WTC11 (cell line): Measurements from ENCODE around the gene SEC16A. TPM values are rescaled to one million over a fixed set of nuclear protein-coding genes. Genes with fewer than 3 reads are reported as not detected.

ENCODE experiments used
- CBFB ChIP-seq: sonication (generic); formaldehyde crosslinking; IDR thresholded peaks from 2 replicates; pipeline ENCODE4 v1.8.1; 2022; ENCODE audit warnings: mild to moderate bottlenecking, low read depth, missing genetic modification reagents
- ELF4 ChIP-seq: sonication (generic); formaldehyde crosslinking; IDR thresholded peaks from 2 replicates; pipeline ENCODE4 v1.8.1; 2022; ENCODE audit warnings: low read depth, mild to moderate bottlenecking, moderate library complexity, missing genetic modification reagents
- ETV6 ChIP-seq: sonication (generic); formaldehyde crosslinking; IDR thresholded peaks from 2 replicates; pipeline ENCODE4 v1.8.1; 2022; ENCODE audit warnings: mild to moderate bottlenecking, missing genetic modification reagents
- FOXJ3 ChIP-seq: sonication (generic); formaldehyde crosslinking; IDR thresholded peaks from 2 replicates; pipeline ENCODE4 v1.9.0; 2021; ENCODE audit warnings: missing genetic modification reagents, mild to moderate bottlenecking, borderline replicate concordance
- GTF2I ChIP-seq: fragments of 250-450 bp; sonication (Bioruptor Pico); conservative IDR thresholded peaks from 2 replicates; pipeline ENCODE4 v1.4.0; 2021; ENCODE audit warnings: mild to moderate bottlenecking
- JUN ChIP-seq: sonication (generic); formaldehyde crosslinking; IDR thresholded peaks from 2 replicates; pipeline ENCODE4 v1.8.0; 2023; ENCODE audit warnings: mild to moderate bottlenecking, missing genetic modification reagents
- MLX ChIP-seq: sonication (generic); formaldehyde crosslinking; IDR thresholded peaks from 2 replicates; pipeline ENCODE4 v1.8.1; 2023; ENCODE audit warnings: mild to moderate bottlenecking, missing genetic modification reagents, moderate library complexity
- MXD4 ChIP-seq: fragments of 250-450 bp; sonication (Bioruptor Pico); IDR thresholded peaks from 2 replicates; pipeline ENCODE4 v1.8.0; 2021; ENCODE audit warnings: mild to moderate bottlenecking, moderate library complexity, borderline replicate concordance
- MYBL2 ChIP-seq: sonication (generic); formaldehyde crosslinking; IDR thresholded peaks from 2 replicates; pipeline ENCODE4 v1.8.1; 2023; ENCODE audit warnings: mild to moderate bottlenecking, moderate library complexity, missing genetic modification reagents
- NFE2L1 ChIP-seq: sonication (generic); formaldehyde crosslinking; IDR thresholded peaks from 2 replicates; pipeline ENCODE4 v1.8.1; 2023; ENCODE audit warnings: missing genetic modification reagents
- NR1H2 ChIP-seq: sonication (generic); formaldehyde crosslinking; IDR thresholded peaks from 2 replicates; pipeline ENCODE4 v1.9.0; 2021; ENCODE audit warnings: mild to moderate bottlenecking, moderate library complexity, missing genetic modification reagents
- OVOL2 ChIP-seq: fragments of 250-450 bp; sonication (Bioruptor Pico); IDR thresholded peaks from 2 replicates; pipeline ENCODE4 v1.9.0; 2021; ENCODE audit warnings: mild to moderate bottlenecking, borderline replicate concordance
- PRRX2 ChIP-seq: fragments of 250-450 bp; sonication (Bioruptor Pico); IDR thresholded peaks from 2 replicates; pipeline ENCODE4 v1.8.0; 2021; ENCODE audit warnings: mild to moderate bottlenecking
- SMAD4 ChIP-seq: sonication (generic); formaldehyde crosslinking; IDR thresholded peaks from 2 replicates; pipeline ENCODE4 v1.8.0; 2022; ENCODE audit warnings: mild to moderate bottlenecking, missing genetic modification reagents
- SOX15 ChIP-seq: fragments of 250-450 bp; sonication (Bioruptor Pico); IDR thresholded peaks from 2 replicates; pipeline ENCODE4 v1.9.0; 2021; ENCODE audit warnings: mild to moderate bottlenecking
- SP1 ChIP-seq: sonication (generic); formaldehyde crosslinking; conservative IDR thresholded peaks from 2 replicates; pipeline ENCODE4 v1.8.1; 2022; ENCODE audit warnings: missing genetic modification reagents
- TCF7 ChIP-seq: sonication (generic); formaldehyde crosslinking; IDR thresholded peaks from 2 replicates; pipeline ENCODE4 v1.8.0; 2022; ENCODE audit warnings: mild to moderate bottlenecking, low read depth, missing genetic modification reagents, moderate library complexity
- TEAD1 ChIP-seq: sonication (generic); formaldehyde crosslinking; IDR thresholded peaks from 2 replicates; pipeline ENCODE4 v1.8.0; 2022; ENCODE audit warnings: mild to moderate bottlenecking, missing genetic modification reagents
- ZNF219 ChIP-seq: sonication (generic); formaldehyde crosslinking; IDR thresholded peaks from 2 replicates; pipeline ENCODE4 v1.8.0; 2023; ENCODE audit warnings: missing genetic modification reagents, mild to moderate bottlenecking, borderline replicate concordance
- ZNF232 ChIP-seq: sonication (generic); formaldehyde crosslinking; IDR thresholded peaks from 2 replicates; pipeline ENCODE4 v1.8.0; 2022; ENCODE audit warnings: mild to moderate bottlenecking, missing genetic modification reagents
- ZNF416 ChIP-seq: fragments of 250-450 bp; sonication (Bioruptor Pico); IDR thresholded peaks from 2 replicates; pipeline ENCODE4 v1.9.0; 2021; ENCODE audit warnings: mild to moderate bottlenecking, inconsistent platforms
- total RNA-seq: library from RNA; stranded (reverse); gene quantifications from 3 replicates; pipeline ENCODE4 v1.2.3, GENCODE V29; 2021
- TF ChIP-seq, protein P1 (sequence below): sonication (generic); formaldehyde crosslinking; IDR thresholded peaks from 2 replicates; pipeline ENCODE4 v1.8.0; 2023; ENCODE audit warnings: missing genetic modification reagents
- TF ChIP-seq, protein P2 (sequence below): fragments of 250-450 bp; sonication (Bioruptor Pico); IDR thresholded peaks from 2 replicates; pipeline ENCODE4 v1.9.0; 2021; ENCODE audit warnings: mild to moderate bottlenecking
- TF ChIP-seq, protein P3 (sequence below): fragments of 250-450 bp; sonication (Bioruptor Pico); IDR thresholded peaks from 2 replicates; pipeline ENCODE4 v1.9.0; 2021; ENCODE audit warnings: moderate library complexity, mild to moderate bottlenecking, inconsistent platforms, borderline replicate concordance
- TF ChIP-seq, protein P4 (sequence below): fragments of 250-450 bp; sonication (Bioruptor Pico); conservative IDR thresholded peaks from 2 replicates; pipeline ENCODE4 v1.9.0; 2021; ENCODE audit warnings: mild to moderate bottlenecking
- TF ChIP-seq, protein P5 (sequence below): sonication (generic); formaldehyde crosslinking; IDR thresholded peaks from 2 replicates; pipeline ENCODE4 v1.8.0; 2023; ENCODE audit warnings: missing genetic modification reagents, mild to moderate bottlenecking, borderline replicate concordance
- TF ChIP-seq, protein P6 (sequence below): sonication (generic); formaldehyde crosslinking; IDR thresholded peaks from 2 replicates; pipeline ENCODE4 v1.8.0; 2022; ENCODE audit warnings: mild to moderate bottlenecking, missing genetic modification reagents

Gene SEC16A
- total RNA-seq, 1 experiment from 2014 or later: 70.9 TPM

DNA sequence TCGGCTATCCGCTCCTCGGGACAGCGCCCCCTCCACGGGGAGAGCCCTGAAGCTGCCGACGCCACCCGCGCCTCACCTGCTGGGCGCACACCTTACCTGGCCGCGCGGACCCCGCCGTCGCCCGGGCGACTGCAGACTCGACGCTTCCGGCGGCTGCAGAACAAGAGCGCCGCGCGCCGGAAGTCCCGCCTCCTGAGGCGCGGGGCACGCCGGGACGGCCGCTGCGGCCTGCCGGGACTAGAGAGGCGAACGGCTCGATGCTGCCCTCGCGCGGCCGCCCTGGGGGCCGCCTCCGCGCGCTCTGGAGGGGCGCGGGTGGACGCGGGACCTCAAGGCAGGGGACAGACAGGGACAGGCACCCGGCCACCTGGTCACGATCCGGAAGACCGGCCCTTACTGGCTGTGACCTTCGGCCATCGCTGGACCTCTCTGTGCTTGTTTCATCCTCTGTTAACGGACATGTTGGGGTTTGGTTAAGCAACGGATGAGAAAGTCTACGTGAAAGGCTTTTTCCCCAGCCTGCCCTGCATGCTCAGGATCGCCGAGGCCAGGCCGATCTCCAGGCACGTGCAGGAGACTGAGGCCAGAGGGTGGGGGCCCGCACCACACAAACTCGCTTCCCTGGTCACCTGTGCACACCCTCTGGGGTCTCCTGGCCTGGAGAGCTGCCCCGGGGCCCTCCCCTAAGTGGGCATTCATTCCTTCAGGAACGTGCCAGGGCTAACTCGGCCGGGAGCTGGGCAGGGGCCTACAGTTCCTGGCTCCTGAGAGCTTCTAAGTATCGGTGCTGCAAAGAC lies 82.6 kb downstream of the SEC16A start, which contains the start of gene SNAPC4 (continued):
- TF ChIP-seq, protein P1, sequence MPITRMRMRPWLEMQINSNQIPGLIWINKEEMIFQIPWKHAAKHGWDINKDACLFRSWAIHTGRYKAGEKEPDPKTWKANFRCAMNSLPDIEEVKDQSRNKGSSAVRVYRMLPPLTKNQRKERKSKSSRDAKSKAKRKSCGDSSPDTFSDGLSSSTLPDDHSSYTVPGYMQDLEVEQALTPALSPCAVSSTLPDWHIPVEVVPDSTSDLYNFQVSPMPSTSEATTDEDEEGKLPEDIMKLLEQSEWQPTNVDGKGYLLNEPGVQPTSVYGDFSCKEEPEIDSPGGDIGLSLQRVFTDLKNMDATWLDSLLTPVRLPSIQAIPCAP (CRISPR knock-in tag): no peak
- TF ChIP-seq ELF4 (no peak), PRRX2 (CRISPR knock-in tag) (0 out of 2 replicates have a peak, but pooled peaks have one; percentile 40), OVOL2 (CRISPR knock-in tag) (no peak), CBFB (CRISPR knock-in tag) (peak; percentile 81; the same call in 1 of the 2 replicates), NFE2L1 (CRISPR knock-in tag) (0 out of 2 replicates have a peak, but pooled peaks have one; percentile 36), MLX (CRISPR knock-in tag) (no peak), TEAD1 (CRISPR knock-in tag) (0 out of 2 replicates have a peak, but pooled peaks have one; percentile 46), SP1 (CRISPR knock-in tag) (peak; percentile 90), SOX15 (CRISPR knock-in tag) (no peak), ZNF416 (CRISPR knock-in tag) (0 out of 2 replicates have a peak, but pooled peaks have one; percentile 22), ETV6 (CRISPR knock-in tag) (peak; percentile 92), TCF7 (no peak), FOXJ3 (CRISPR knock-in tag) (no peak), SMAD4 (CRISPR knock-in tag) (no peak), JUN (CRISPR knock-in tag) (no peak), ZNF232 (CRISPR knock-in tag) (peak; percentile 79; the same call in 1 of the 2 replicates), GTF2I (CRISPR knock-in tag) (no peak), MXD4 (CRISPR knock-in tag) (no peak), ZNF219 (CRISPR knock-in tag) (no peak), NR1H2 (no peak), MYBL2 (peak; percentile 63)
- TF ChIP-seq, protein P2, sequence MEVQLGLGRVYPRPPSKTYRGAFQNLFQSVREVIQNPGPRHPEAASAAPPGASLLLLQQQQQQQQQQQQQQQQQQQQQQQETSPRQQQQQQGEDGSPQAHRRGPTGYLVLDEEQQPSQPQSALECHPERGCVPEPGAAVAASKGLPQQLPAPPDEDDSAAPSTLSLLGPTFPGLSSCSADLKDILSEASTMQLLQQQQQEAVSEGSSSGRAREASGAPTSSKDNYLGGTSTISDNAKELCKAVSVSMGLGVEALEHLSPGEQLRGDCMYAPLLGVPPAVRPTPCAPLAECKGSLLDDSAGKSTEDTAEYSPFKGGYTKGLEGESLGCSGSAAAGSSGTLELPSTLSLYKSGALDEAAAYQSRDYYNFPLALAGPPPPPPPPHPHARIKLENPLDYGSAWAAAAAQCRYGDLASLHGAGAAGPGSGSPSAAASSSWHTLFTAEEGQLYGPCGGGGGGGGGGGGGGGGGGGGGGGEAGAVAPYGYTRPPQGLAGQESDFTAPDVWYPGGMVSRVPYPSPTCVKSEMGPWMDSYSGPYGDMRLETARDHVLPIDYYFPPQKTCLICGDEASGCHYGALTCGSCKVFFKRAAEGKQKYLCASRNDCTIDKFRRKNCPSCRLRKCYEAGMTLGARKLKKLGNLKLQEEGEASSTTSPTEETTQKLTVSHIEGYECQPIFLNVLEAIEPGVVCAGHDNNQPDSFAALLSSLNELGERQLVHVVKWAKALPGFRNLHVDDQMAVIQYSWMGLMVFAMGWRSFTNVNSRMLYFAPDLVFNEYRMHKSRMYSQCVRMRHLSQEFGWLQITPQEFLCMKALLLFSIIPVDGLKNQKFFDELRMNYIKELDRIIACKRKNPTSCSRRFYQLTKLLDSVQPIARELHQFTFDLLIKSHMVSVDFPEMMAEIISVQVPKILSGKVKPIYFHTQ (CRISPR knock-in tag): peak; percentile 50; the same call in 1 of the 2 replicates
- TF ChIP-seq, protein P3, sequence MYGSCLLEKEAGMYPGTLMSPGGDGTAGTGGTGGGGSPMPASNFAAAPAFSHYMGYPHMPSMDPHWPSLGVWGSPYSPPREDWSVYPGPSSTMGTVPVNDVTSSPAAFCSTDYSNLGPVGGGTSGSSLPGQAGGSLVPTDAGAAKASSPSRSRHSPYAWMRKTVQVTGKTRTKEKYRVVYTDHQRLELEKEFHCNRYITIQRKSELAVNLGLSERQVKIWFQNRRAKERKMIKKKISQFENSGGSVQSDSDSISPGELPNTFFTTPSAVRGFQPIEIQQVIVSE: no peak
- TF ChIP-seq, protein P4, sequence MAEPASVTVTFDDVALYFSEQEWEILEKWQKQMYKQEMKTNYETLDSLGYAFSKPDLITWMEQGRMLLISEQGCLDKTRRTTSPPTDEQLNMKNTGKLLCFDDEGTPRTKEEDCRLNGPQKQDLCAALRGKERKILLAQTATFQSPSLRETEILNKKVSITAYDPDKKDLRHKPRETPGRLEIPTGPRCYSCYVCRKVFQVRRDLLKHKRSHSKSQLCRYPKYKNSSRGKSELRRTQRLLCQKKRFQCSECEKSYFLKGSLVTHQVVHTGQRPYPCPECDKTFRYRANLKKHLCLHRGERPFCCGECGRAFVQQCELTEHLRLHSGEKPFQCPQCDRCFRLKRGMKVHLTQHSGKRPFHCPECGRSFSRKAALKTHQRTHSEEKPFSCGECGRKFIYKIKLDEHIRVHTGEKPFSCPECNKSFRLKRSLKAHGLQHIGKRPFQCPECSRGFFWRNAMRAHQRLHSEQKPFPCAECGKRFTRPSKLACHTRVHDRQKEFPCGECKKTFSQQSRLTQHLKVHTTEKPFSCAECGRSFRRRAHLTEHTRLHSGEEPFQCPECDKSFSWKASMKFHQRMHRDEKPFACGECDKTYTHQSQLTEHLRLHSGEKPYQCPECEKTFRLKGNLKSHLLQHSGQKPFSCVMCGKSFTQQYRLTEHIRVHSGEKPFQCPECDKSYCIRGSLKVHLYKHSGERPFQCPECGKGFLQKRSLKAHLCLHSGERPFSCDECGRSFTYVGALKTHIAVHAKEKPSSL (CRISPR knock-in tag): no peak
- TF ChIP-seq, protein P5, sequence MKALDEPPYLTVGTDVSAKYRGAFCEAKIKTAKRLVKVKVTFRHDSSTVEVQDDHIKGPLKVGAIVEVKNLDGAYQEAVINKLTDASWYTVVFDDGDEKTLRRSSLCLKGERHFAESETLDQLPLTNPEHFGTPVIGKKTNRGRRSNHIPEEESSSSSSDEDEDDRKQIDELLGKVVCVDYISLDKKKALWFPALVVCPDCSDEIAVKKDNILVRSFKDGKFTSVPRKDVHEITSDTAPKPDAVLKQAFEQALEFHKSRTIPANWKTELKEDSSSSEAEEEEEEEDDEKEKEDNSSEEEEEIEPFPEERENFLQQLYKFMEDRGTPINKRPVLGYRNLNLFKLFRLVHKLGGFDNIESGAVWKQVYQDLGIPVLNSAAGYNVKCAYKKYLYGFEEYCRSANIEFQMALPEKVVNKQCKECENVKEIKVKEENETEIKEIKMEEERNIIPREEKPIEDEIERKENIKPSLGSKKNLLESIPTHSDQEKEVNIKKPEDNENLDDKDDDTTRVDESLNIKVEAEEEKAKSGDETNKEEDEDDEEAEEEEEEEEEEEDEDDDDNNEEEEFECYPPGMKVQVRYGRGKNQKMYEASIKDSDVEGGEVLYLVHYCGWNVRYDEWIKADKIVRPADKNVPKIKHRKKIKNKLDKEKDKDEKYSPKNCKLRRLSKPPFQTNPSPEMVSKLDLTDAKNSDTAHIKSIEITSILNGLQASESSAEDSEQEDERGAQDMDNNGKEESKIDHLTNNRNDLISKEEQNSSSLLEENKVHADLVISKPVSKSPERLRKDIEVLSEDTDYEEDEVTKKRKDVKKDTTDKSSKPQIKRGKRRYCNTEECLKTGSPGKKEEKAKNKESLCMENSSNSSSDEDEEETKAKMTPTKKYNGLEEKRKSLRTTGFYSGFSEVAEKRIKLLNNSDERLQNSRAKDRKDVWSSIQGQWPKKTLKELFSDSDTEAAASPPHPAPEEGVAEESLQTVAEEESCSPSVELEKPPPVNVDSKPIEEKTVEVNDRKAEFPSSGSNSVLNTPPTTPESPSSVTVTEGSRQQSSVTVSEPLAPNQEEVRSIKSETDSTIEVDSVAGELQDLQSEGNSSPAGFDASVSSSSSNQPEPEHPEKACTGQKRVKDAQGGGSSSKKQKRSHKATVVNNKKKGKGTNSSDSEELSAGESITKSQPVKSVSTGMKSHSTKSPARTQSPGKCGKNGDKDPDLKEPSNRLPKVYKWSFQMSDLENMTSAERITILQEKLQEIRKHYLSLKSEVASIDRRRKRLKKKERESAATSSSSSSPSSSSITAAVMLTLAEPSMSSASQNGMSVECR (CRISPR knock-in tag): peak; percentile 88; the same call in 1 of the 2 replicates
- TF ChIP-seq, protein P6, sequence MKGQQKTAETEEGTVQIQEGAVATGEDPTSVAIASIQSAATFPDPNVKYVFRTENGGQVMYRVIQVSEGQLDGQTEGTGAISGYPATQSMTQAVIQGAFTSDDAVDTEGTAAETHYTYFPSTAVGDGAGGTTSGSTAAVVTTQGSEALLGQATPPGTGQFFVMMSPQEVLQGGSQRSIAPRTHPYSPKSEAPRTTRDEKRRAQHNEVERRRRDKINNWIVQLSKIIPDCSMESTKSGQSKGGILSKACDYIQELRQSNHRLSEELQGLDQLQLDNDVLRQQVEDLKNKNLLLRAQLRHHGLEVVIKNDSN: no peak
